Spleen (tissue), 7 donors: ENCODE measurements around the gene PIP5K1B.

Experiments used
- CTCF ChIP-seq, 11 experiments: fragments of 200-600 bp in 7 of 11; fragments of 450-650 bp in 4 of 11; sonication (generic) in 4 of 11; IDR thresholded peaks in 8 of 11; conservative IDR thresholded peaks in 3 of 11; 1 replicate in 7 of 11; 2 replicates in 4 of 11; pipeline versions ENCODE4 v1.4.0 to v1.8.0; 2016 to 2021; ENCODE audit warnings: antibody characterized with exemption in 11 of 11, inconsistent platforms in 4 of 11, mild to moderate bottlenecking in 1 of 11
- POLR2A ChIP-seq, 3 donors: fragments of 450-650 bp; IDR thresholded peaks; one replicate each; pipeline ENCODE4 v1.5.1; 2017; ENCODE audit warnings: antibody characterized with exemption in 3 of 3, mild to moderate bottlenecking in 1 of 3
- donor health status: DM: no; HTN: no; CAD: no; lungs with moderate emphysema.
- donor health status: DM: no; HTN: no; CAD: no.
- donor health status: DM: no; HTN: no; CAD: no.

GRCh38 chr9:68966496-68966944, 261.5 kb downstream of the PIP5K1B start:
- TF ChIP-seq CTCF (IDR thresholded peaks at IDR 0.05 in 8 of 11, conservative IDR thresholded peaks at IDR 0.05 in 3 of 11) (no peak), POLR2A (IDR thresholded peaks at IDR 0.05) (no peak)
